Kidney tubule cell (primary cell): ENCODE measurements around the gene RDH16.
"Not testable (repeated sequence)": the region's sequence is repeated elsewhere in the genome, so short reads cannot be mapped to it uniquely, and the experiment has no call there.

Experiments used
- DNase-seq: peaks from one replicate; pipeline ENCODE4 v3.0.0-alpha.2; 2018; ENCODE audit warnings: low spot score

Gene RDH16

DNA sequence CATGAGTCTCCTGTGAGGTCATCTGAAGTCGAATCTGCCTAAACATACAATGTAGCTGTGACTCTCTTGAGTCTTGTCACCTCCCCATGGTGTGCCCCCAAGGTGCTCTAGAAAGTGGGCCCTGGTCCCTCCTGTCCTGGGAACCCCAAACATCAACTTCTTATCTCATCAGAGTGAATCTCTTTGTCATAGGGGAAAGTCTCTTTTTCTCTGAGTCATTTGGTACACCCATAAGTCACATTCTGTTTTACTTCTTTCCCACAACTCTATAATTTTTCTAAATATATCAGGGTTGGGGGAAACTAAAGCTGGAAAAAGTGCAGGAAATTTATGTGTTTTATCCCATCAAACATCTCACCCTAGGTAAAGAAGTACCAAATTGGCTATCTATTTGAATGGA lies 36.1 kb downstream of the RDH16 start:
- no peak for DNase-seq

DNA sequence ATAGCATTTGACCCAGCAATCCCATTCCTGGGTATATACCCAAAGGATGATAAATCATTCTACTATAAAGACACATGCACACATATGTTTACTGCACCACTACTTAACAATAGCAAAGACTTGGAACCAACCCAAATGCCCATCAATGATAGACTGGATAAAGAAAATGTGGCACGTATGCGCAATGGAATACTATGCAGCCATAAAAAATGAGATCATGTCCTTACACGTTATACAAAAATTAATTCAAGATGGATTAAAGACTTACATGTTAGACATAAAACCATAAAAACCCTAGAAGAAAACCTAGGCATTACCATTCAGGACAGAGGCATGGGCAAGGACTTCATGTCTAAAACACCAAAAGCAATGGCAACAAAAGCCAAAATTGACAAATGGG lies 39.3 kb downstream of the RDH16 start:
- DNase-seq: not testable (repeated sequence)

DNA sequence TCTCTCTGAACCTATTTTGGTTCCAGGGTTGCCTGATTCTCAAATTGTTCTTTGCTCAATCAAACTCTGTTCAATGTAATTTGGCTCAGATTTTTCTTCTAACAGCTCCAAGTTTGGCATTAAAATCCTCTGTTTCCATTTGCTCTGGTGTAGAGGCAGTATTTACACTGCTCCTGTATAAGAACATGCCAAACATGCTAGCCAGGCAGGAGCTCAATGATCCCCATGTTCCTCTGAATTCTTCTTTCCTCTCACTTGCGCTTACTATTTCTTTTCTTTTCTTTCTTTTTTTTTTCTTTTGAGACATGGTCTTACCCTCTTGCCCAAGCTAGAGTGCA lies 40.4 kb downstream of the RDH16 start:
- no peak for DNase-seq

DNA sequence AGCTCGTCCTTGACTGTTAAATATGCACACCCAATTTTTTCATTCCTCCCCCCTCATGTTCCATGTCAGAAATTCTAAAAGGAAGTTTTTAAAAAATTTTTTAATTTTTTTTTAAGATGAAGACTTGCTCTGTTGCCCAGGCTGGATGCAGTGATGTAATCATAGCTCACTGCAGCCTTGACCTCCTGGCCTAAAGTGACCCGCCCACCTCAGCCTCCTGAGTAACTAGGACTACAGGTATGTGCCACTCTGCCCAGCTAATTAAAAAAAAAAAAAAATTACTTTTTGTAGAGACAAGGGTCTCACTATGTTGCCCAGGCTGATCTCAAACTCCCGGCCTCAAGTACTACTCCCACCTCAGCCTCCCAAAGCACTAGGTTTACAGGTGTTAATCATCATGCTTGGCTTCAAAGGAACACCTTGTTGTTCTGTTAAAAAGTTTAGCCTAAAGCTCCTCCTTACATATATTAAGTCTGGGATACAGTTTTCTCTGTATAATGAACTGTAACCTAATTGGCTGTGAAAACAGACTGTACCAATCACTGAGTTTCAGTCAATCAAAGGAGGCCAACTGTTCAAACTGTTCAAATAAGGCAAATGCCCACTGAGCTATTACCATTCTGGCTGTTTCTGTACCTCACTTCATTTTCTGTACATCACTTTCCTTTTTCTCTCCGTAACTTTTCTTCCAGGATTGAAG lies 41.0 kb downstream of the RDH16 start:
- DNase-seq: no peak

DNA sequence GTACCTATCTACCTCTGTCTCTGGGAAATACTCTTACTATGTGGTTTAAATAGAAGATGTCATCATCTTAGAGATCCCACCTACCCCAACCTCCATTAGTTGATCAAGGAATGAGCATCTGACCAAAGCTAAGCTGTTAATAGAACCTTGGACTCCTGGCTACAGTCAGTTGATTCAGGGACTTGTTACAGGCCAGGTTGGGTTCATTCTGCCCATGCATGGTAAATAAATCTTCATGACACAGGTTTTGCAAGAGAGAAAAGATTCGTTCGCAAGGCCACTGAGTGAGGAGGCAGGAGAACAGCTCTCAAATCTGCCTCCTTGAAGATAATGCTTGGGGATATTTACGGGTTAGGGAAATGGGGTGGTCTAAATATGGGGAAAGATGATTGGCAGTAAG lies 42.7 kb downstream of the RDH16 start:
- no peak for DNase-seq

DNA sequence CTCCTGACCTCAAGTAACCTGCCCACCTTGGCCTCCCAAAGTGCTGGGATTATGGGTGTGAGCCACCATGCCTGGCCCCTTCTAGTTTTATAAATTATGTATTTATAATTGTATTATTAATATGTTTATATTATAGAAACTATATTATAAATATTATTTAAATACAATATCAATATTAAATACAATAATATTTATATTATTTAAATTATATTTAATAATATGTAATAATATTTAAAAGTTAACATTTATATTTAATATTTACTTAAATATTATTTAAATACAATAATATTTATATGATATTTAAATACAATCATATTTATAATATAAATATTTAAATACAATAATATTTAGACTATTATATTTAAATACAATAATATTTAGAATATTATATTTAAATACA lies 43.2 kb downstream of the RDH16 start:
- DNase-seq: no peak

DNA sequence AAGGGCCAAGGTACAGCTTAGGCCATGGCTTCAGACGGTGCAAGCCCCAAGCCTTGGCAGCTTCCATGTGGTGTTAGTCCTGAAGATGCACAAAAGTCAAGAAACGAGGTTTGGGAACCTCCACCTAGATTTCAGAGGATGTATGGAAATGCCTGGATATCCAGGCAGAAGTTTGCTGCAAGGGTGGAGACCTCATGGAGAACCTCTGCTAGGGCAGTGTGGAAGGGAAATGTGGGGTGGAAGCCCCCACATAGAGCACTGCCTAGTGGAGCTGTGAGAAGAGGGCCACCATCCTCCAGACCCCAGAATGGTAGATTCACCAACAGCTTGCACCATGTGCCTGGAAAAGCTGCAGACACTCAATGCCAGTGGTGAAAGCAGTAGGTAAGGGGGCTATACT lies 48.0 kb downstream of the RDH16 start:
- DNase-seq: not testable (repeated sequence)

DNA sequence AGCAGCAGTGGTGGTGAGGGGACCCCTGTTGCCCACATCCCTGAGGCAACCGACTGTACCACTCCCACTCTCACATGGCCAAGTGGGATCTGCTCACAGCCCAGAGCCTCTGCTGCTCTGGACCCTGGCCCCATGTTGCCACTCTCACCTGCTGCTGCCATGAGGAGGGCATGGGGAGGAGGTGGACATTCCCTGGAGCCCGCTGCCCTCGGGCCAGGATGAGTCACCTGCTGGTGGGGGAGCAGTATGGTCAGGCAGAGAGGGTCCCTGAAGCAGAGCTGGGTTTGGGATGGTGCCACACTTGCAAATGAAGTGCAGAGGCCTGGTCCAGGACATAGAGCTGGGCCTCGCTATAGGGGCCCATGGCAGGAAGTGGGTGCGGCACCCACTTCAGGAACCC lies 49.3 kb downstream of the RDH16 start:
- DNase-seq: no peak

DNA sequence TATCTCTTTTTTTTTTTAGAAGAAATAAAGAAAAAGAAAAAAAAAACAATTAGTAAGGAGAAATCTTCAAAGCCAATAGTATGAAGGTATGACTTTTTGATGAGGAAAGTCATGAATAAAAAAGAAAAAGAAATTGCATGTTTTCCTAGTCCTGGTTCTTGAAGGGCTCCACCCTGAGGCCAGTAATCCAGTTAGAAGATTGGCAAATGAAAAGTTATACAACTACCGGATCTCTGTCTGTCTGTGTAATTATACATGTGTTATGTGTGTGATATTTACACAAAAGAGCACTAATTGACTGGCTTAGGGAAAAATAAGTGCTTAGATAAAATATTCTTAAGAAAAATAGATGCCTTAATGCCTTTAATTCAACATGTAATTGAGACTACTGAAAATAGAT lies 51.6 kb downstream of the RDH16 start:
- no peak for DNase-seq

DNA sequence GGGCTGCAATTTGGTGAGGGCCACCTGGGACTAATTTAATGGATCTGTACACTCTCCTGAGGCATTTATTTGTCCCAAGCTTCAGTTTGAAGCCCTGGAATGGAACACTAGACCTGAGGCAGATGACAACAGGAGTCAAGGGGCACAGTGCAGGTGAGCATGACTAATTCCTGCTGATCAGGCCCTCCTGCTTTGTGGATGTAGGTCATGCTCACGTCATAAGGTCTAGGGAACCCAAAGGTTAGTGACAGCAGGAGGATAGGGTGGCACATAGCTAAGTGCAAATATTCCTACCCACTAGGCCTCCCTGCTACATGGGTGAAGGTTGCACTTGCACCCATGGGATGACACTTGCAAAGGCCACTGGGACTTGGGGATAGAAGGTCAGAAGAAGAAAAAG lies 54.0 kb downstream of the RDH16 start:
- DNase-seq: no peak
